Heart left ventricle (tissue), 16 donors: ENCODE data around the gene BAG3. TPM values are rescaled to one million over a fixed set of nuclear protein-coding genes. Genes with fewer than 3 reads are reported as not detected.

Experiments
- ATAC-seq, 4 donors: fragments of 200-7000 bp; cut with Tn5 transposase; one replicate each; pipeline ENCODE4 v1.9.1; 2020 to 2022; ENCODE audit warnings: moderate library complexity in 4 of 4, mild to moderate bottlenecking in 3 of 4, moderate number of reproducible peaks in 1 of 4
- DNase-seq, 5 donors: peaks; one replicate each; pipeline ENCODE4 v3.0.0-alpha.2; 2020
- H3K27ac ChIP-seq, 12 donors: fragments of 200-600 bp; sonication (generic) in 4 of 12; one replicate each; pipeline versions ENCODE4 v1.5.0 to v1.8.0; 2016 to 2022; ENCODE audit warnings: mild to moderate bottlenecking in 2 of 12
- H3K27me3 ChIP-seq, 9 donors: fragments of 200-600 bp; sonication (generic) in 2 of 9; one replicate each; pipeline versions ENCODE4 v1.5.1 to v1.8.0; 2016 to 2022; ENCODE audit warnings: mild to moderate bottlenecking in 3 of 9
- H3K36me3 ChIP-seq, 9 donors: fragments of 200-600 bp; sonication (generic) in 2 of 9; one replicate each; pipeline versions ENCODE4 v1.5.0 to v1.8.0; 2018 to 2022; ENCODE audit warnings: mild to moderate bottlenecking in 2 of 9
- H3K4me1 ChIP-seq, 12 donors: fragments of 200-600 bp; sonication (generic) in 4 of 12; one replicate each; pipeline versions ENCODE4 v1.5.0 to v1.8.0; 2016 to 2022; ENCODE audit warnings: mild to moderate bottlenecking in 3 of 12
- H3K4me3 ChIP-seq, 12 donors: fragments of 200-600 bp; sonication (generic) in 4 of 12; one replicate each; pipeline versions ENCODE4 v1.5.0 to v1.8.0; 2017 to 2022; ENCODE audit warnings: mild to moderate bottlenecking in 9 of 12, moderate library complexity in 4 of 12
- H3K9me3 ChIP-seq, 12 donors: fragments of 200-600 bp; sonication (generic) in 4 of 12; one replicate each; pipeline versions ENCODE4 v1.5.0 to v1.8.0; 2016 to 2022; ENCODE audit warnings: mild to moderate bottlenecking in 1 of 12
- POLR2A ChIP-seq, 2 donors: fragments of 450-650 bp; IDR thresholded peaks; one replicate each; pipeline ENCODE4 v1.6.1; 2017; ENCODE audit warnings: antibody characterized with exemption in 2 of 2, mild to moderate bottlenecking in 2 of 2, moderate library complexity in 2 of 2
- WGBS, 4 donors: extraction: QIAGEN DNeasy Blood & Tissue Kit in 2 of 4; methylation state at CpG; one replicate each; pipeline versions ENCODE4 v1.1.5 to v1.1.7; 2013 to 2018; 5-methylcytosine and 5-hydroxymethylcytosine counted together
- intact Hi-C, 10 donors: fragments of 100-400 bp; cut with DNase I; formaldehyde crosslinking; loops; one replicate each; pipeline versions ENCODE4 v1.11.1 to v1.14.2; 2022
- polyA plus RNA-seq, 2 donors: library from polyadenylated mRNA; stranded (reverse); fragments of 200-250 nt; gene quantifications; one replicate each; pipeline ENCODE4 v1.2.3, GENCODE V29; 2013
- total RNA-seq, 9 donors: library from RNA; depleted of rRNA in 2 of 9; stranded (reverse); fragments of >200 nt in 2 of 9; fragmentation: NEBNext Ultra II Directional in 3 of 9; extraction: Animal tissue kit (Norgen Biotek cat#: 25700) in 3 of 9; gene quantifications; one replicate each; pipeline versions ENCODE4 v1.1.0 to v1.2.4, GENCODE V29; 2016 to 2023
- TF ChIP-seq, protein P1 (sequence below), 12 donors: fragments of 200-600 bp; sonication (generic) in 4 of 12; IDR thresholded peaks; one replicate each; pipeline versions ENCODE4 v1.5.0 to v1.8.0; 2018 to 2022; ENCODE audit warnings: antibody characterized with exemption in 12 of 12, mild to moderate bottlenecking in 5 of 12
- donor health status: ischemic (EF 13 %, LVEDD 7.1; RV severe dilation, severe dysfunction).
- donor health status: healthy with polysubstance abuse.
- donor health status: DM: no; HTN: yes; CAD: no.
- donor health status: DM: no; HTN: no; CAD: no.
- donor health status: ischemic (EF 25% LVEDD 6.9; RV normal size, moderate dysfunction).
- donor health status: ischemic (EF 25% LVEDD 5.7; RV mildly dilated, moderate dysfunction).
- donor health status: healthy.
- donor health status: DM: yes; HTN: yes; CAD: no.
- donor health status: ischemic (EF 35%, LVEDD 5.7; RV mildly dilated, moderate dysfunction).
- donor health status: nonischemic (EF 11% LVEDD 7.7; RV severe dilation, severe dysfunction).
- donor health status: DM: yes; HTN: yes; CAD: no.
- donor health status: PGD.
- donor health status: ischemic (EF 29% LVEDD 5.4; RV normal size, mild dysfunction).
- donor health status: nonischemic (EF 23%, LVEDD 6.1; RV moderate dilation, normal function).

The BAG3 gene
- total and polyA plus RNA-seq, 11 donors, result 78.8 to 271 (median 141) TPM

DNA sequence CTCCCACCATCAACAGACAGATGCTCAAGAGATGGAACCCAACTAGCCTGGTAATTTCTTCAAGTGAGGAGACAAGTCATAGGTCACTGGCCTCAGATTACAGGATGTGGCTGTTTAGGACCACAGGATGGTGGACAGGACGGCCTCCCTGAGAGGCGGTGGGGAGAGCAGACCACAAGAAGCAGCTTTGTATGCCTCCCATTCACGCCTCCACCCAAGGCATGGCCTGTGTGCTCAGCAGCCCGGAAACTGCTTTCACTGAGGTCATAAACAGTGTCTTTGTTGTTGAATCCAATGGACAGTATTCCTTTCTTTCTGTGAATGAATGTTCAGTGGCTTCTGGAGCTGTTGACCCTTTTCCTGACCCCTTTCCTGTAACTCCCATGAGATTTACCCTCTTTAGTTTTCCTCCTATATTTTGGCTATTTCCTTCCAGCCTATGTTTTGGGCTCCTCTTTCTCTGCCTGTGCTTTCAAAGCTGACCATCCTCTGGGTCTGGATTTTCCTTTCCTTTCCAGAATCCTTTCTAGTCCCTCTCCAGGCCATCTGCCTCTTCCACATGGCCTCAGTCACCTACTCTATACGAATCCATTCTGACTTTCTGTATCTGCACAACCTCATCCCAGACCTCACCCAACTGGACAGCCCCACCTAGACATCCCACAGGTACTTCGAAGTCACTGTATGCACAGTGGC lies 42.2 kb downstream of the BAG3 start:
- intact Hi-C loops, result no loop called here

DNA sequence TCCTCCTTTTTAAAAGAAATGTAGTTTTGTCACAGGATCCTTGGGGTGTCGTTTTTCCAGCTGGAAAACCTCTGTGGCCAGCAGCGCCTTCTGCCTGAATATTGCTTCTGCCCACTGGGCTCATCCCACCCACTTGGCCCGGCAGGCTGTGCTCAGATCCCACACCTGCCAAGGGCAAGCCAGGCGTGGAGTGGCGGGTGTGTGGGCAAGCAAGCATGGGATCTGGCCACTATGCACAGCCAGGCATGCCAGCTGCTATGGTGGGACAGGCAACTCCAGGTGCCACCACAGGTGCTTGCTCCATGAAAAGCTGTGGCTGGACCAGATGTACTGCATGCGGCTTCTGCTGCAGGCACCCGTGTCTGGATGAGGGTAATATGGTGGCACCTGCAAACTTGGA lies 43.4 kb downstream of the BAG3 start:
- DNase-seq, result no peak
- H3K27me3 ChIP-seq, result peaks cover 0 to 4% (median 0%) of the 10 kb centered on the region in 9 donors
- TF ChIP-seq POLR2A (IDR thresholded peaks at IDR 0.05), result no peak
- TF ChIP-seq, protein P1, sequence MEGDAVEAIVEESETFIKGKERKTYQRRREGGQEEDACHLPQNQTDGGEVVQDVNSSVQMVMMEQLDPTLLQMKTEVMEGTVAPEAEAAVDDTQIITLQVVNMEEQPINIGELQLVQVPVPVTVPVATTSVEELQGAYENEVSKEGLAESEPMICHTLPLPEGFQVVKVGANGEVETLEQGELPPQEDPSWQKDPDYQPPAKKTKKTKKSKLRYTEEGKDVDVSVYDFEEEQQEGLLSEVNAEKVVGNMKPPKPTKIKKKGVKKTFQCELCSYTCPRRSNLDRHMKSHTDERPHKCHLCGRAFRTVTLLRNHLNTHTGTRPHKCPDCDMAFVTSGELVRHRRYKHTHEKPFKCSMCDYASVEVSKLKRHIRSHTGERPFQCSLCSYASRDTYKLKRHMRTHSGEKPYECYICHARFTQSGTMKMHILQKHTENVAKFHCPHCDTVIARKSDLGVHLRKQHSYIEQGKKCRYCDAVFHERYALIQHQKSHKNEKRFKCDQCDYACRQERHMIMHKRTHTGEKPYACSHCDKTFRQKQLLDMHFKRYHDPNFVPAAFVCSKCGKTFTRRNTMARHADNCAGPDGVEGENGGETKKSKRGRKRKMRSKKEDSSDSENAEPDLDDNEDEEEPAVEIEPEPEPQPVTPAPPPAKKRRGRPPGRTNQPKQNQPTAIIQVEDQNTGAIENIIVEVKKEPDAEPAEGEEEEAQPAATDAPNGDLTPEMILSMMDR (IDR thresholded peaks at IDR 0.05), result no peak
- ATAC-seq, result no peak
- H3K9me3 ChIP-seq, result no peaks in the 10 kb centered on the region
- intact Hi-C loops, result no loop called here
- H3K4me3 ChIP-seq, result no peak overlapping the region
- no peak overlapping the region for H3K27ac ChIP-seq
- no peaks in the 10 kb centered on the region for H3K4me1 ChIP-seq
- WGBS, 4 donors, result 87 to 94% (median 91%) methylated on average over 5 to 7 of the region's 7 CpGs
- H3K36me3 ChIP-seq, result no peaks in the 10 kb centered on the region

More for the DNA sequence above, 42.2 kb downstream of the BAG3 start:
- Histone ChIP-seq H3K27me3 (no peaks in the 10 kb centered on the region), H3K36me3 (no peaks in the 10 kb centered on the region), H3K4me1 (no peaks in the 10 kb centered on the region), H3K27ac (no peak overlapping the region), H3K4me3 (no peak overlapping the region), H3K9me3 (no peaks in the 10 kb centered on the region)
- ATAC-seq (no peak), DNase-seq (no peak)
- 70 to 77% (median 74%) methylated on average over 6 of the region's 6 CpGs for WGBS, 4 donors
- TF ChIP-seq, protein P1 (IDR thresholded peaks at IDR 0.05), result no peak
- no peak for TF ChIP-seq POLR2A (IDR thresholded peaks at IDR 0.05)

DNA sequence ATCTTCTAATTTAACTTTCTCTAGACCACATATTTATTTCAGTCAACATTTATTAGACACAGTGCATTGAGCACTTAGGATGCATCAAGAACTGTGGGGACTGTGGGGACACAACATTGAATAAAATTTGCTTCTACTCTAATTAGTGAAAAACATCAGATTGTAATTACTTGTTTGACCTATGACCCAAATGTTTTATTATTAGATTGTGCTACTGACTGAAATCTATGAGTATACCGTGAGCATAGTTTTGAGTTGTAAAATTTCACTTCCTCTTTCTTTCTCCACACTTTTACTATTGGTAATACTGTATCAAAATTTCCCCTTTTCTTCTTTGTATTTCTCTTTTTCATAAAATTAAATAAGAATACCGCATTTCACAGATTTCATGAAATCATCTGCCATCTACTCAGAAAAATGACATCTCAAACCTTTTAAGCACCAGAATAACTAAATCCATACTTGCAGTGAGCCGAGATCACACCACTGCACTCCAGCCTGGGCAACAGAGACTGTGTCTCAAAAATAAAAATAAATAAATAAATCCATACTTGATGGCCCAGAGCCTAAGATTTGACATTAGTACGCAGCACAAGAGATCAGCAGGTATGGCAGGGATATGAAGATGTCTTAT lies 49.3 kb downstream of the BAG3 start:
- Histone ChIP-seq H3K27me3 (peaks cover 0 to 4% (median 0%) of the 10 kb centered on the region in 9 donors), H3K36me3 (no peaks in the 10 kb centered on the region), H3K27ac (peak overlapping the region in 1 of 12 donors; percentile 21), H3K9me3 (no peaks in the 10 kb centered on the region), H3K4me3 (no peak overlapping the region), H3K4me1 (peaks cover 0 to 23% (median 0%) of the 10 kb centered on the region in 12 donors)
- no peak for DNase-seq
- intact Hi-C loops, result no loop called here
- no peak for TF ChIP-seq POLR2A (IDR thresholded peaks at IDR 0.05)
- TF ChIP-seq, protein P1 (IDR thresholded peaks at IDR 0.05), result no peak
- ATAC-seq, result no peak
- WGBS, 4 donors, result 84 to 90% (median 87%) methylated on average over 4 of the region's 4 CpGs

DNA sequence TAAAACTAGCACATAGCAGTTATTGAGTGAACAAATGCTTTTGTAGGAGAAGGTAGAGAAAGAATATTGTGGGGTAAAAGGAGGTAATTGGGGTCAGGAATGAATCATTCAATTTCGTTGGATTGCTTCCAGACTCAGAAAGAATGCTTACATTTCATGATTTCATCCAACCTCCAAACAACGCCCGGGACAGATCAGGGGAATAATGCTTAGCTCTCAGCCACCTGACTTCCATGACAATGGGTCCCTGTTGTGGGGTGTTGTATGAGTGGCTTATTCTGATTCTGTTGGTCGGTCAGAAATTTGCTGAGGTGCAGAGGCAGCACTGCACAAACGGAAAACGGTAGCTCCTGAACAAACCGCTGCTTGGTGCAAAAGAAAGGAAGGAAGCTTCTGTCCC lies 50.7 kb downstream of the BAG3 start:
- Histone ChIP-seq H3K4me3 (no peak overlapping the region), H3K9me3 (peaks cover 0 to 7% (median 0%) of the 10 kb centered on the region in 12 donors), H3K27me3 (peaks cover 0 to 4% (median 0%) of the 10 kb centered on the region in 9 donors), H3K36me3 (no peaks in the 10 kb centered on the region), H3K27ac (no peak overlapping the region), H3K4me1 (peaks cover 0 to 27% (median 0%) of the 10 kb centered on the region in 12 donors)
- 51 to 64% (median 58%) methylated on average over 7 of the region's 7 CpGs for WGBS, 4 donors
- intact Hi-C loops, result no loop called here
- no peak for ATAC-seq
- TF ChIP-seq, protein P1 (IDR thresholded peaks at IDR 0.05), result no peak
- TF ChIP-seq POLR2A (IDR thresholded peaks at IDR 0.05), result no peak
- DNase-seq, result no peak
